ENCODE results near the gene PLEKHJ1.

DNA sequence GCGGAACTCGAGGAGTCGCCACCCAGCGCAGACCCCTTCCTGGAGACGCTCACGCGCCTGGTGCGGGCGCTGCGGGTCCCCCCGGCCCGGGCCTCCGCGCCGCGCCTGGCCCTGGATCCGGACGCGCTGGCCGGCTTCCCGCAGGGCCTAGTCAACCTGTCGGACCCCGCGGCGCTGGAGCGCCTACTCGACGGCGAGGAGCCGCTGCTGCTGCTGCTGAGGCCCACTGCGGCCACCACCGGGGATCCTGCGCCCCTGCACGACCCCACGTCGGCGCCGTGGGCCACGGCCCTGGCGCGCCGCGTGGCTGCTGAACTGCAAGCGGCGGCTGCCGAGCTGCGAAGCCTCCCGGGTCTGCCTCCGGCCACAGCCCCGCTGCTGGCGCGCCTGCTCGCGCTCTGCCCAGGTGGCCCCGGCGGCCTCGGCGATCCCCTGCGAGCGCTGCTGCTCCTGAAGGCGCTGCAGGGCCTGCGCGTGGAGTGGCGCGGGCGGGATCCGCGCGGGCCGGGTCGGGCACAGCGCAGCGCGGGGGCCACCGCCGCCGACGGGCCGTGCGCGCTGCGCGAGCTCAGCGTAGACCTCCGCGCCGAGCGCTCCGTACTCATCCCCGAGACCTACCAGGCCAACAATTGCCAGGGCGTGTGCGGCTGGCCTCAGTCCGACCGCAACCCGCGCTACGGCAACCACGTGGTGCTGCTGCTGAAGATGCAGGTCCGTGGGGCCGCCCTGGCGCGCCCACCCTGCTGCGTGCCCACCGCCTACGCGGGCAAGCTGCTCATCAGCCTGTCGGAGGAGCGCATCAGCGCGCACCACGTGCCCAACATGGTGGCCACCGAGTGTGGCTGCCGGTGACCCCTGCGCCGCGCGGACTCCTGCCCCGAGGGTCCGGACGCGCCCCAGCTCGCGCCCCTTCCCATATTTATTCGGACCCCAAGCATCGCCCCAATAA lies 15.3 kb upstream of the PLEKHJ1 start:
- TF ChIP-seq, protein P1, sequence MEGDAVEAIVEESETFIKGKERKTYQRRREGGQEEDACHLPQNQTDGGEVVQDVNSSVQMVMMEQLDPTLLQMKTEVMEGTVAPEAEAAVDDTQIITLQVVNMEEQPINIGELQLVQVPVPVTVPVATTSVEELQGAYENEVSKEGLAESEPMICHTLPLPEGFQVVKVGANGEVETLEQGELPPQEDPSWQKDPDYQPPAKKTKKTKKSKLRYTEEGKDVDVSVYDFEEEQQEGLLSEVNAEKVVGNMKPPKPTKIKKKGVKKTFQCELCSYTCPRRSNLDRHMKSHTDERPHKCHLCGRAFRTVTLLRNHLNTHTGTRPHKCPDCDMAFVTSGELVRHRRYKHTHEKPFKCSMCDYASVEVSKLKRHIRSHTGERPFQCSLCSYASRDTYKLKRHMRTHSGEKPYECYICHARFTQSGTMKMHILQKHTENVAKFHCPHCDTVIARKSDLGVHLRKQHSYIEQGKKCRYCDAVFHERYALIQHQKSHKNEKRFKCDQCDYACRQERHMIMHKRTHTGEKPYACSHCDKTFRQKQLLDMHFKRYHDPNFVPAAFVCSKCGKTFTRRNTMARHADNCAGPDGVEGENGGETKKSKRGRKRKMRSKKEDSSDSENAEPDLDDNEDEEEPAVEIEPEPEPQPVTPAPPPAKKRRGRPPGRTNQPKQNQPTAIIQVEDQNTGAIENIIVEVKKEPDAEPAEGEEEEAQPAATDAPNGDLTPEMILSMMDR (IDR thresholded peaks at IDR 0.05), result no peak
- no peak for TF ChIP-seq POLR2A (IDR thresholded peaks at IDR 0.05)
- no peak for TF ChIP-seq EP300 (IDR thresholded peaks at IDR 0.05)

Measured in sigmoid colon (tissue), 4 donors.